GM19099 (cell line): ENCODE data around the gene SUN3.

Source experiments
- POLR2A ChIP-seq: IDR thresholded peaks from 3 replicates; pipeline ENCODE4 v1.6.1; 2011; ENCODE audit warnings: low read depth; ENCODE audit not compliant: insufficient read length; ENCODE audit errors: extremely low read depth

The SUN3 gene

DNA sequence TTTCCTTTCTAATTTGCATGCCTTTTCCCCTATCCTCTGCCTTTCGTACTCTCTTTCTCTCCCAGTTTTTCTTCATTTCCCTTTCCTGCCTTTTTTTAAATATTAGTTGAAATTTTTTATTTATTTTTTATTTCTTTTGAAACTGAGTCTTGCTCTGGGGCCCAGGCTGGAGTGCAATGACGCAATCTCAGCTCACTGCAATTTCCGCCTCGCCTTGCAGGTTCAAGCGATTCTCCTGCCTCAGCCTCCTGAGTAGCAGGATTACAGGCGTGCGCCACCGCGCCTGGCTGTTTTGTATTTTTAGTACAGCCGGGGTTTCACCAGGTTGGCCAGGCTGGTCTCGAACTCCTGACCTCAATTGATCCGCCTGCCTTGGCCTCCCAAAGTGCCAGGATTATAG is 29.5 kb downstream of the SUN3 start:
- no peak for TF ChIP-seq POLR2A

DNA sequence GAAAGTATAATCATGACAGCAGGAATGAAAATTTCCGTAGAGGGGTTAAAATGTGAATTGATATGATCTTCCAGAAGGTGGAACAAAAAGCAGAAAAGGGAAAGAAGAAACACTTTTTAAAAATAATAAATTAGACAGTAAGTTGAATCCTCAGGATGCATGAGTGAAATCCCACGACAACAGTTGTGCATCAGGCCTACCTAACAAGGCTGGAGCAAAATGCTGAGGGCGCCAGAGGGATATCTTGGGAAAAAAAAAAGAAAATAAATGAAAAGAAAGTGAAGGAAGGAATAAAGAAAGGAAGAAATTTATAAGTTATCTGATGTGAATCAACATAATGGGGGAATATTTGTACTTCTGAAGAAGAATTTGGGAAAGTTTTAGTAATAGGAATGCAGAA is 36.5 kb downstream of the SUN3 start:
- no peak for TF ChIP-seq POLR2A

DNA sequence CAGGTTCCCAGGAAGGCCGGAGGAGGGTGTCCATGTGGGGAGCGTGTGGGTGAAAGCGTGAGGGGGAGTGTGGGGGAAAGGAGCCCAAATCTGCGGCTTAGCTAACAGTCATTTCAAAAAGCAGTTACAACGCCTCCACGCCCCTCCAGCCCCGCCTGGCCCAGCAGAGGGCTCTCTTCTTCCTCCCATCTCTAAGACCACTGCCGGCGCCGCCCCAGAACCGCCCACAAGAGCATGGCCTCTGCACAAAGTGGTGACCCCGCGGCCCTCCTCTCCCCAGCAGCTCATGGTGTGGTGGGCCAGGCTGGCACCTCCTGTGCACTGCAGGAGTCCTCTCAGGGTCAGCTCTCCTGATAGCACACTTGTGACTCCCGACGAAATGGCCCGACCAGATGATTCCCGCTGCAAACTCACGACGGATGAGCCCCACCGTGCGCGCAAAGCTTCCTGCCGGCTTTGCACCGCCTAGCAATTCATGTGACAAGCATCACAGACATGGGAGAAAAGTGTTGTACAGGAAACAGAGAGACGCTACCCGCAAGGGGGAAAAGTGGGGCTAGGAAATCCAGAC is 37.1 kb downstream of the SUN3 start:
- peak; percentile 73 for TF ChIP-seq POLR2A

DNA sequence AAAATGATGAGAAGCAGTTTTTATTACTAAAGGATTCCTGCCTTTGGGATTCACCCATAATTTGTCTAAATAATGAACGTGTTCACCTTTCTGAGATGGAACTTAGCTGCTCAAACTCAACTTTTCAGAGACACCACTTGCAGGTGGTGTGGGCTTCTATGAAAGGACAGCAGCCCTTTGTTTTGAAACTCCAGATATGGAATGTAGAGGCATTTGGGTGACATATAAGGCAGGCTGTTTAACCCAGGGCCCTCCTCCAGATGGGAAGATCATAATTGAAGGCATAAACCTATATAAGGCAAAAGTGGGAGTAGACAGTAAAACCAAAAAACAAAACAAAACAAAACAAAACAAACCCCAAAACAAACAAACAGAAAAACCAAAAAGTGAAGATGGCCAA is 37.6 kb downstream of the SUN3 start:
- no peak for TF ChIP-seq POLR2A

DNA sequence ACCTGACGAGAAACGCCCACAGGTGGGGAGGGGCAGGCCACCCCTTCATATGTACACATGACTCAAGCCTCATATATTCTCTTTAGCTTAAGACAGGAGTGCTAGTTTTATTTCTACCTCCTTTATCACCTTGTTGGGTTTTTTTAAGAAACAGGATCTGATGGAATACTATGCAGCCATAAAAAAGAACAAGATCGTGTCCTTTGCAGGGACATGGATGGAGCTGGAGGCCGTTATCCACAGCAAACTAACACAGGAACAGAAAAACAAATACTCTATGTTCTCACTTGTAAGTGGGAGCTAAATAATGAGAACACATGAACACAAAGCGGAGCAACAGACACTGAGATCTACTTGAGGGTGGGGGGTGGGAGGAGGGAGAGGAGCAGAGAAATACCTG is 38.3 kb downstream of the SUN3 start:
- TF ChIP-seq POLR2A = no peak

DNA sequence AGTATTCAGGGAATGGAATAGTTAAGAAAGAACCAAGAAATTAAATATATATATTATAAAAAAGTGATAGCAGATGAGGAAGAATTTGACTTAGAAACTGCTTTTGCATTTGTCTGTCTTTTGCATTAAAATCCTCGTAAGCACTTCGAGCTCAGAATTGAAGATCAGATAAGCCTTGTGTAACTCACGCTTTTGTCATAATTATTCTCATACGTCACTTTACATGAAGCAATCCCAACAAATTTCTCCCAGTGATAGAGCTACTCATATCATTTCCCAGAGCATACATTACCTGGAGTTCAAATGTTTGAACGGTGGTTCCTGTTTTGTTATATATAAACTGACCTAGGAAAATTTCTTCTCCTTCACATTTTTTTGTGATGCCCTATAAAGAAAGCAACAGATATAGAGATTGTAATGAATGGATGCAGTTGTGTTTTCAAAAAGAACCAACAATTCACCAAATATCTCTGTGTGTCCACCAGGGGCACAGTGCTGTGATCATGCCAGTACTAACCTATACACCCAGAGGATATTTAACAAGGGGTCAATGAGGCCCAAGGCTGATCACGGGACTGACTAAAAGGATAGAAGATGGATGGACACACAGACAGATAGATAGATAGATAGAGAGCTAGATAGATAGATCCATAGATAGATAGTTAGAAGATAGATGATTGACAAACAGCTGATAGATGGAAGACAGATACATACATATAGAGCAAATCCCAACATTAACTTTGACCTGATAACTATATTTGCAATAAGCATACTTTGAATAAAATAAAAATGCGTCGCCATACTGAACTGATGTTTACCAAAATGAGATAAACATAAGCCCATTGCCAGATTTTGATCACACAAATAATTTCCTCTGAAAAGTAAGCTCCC is 40.2 kb downstream of the SUN3 start:
- TF ChIP-seq POLR2A = no peak

DNA sequence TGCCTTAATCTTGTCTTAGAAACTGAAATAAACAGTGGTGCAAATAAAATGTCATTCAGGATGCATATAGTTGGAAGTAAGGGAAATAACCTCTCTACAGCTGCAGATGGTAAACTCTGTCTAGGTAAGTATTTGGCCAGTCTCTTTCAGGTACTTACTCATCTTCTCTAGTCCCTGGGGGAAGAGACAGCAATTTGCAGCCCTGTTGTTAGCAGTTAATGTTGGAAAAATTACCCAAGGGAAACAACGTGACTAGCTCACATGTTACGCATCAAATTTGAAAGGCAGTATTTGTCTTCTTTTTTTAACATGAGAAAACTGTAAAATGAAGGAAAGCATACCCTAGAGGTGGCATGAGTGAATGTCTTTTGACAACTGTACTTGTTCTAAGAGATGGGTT is 46.3 kb downstream of the SUN3 start:
- TF ChIP-seq POLR2A = no peak

DNA sequence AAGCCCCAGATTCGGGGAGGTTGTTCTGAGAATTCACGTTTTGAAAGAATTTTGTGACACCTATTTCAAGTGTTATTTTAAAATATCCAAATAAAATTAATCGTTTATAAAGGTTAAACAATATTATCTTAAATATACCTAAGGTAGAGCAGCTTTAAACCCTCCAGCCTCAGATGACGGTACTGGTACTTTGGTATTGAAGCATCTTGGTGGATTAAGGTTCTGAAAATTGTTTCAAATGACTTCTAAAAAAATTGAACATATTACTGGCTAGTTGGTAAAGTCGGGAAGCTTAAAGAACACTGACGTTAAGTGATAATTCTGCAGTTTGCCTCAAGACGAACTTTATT is 49.1 kb downstream of the SUN3 start:
- no peak for TF ChIP-seq POLR2A

DNA sequence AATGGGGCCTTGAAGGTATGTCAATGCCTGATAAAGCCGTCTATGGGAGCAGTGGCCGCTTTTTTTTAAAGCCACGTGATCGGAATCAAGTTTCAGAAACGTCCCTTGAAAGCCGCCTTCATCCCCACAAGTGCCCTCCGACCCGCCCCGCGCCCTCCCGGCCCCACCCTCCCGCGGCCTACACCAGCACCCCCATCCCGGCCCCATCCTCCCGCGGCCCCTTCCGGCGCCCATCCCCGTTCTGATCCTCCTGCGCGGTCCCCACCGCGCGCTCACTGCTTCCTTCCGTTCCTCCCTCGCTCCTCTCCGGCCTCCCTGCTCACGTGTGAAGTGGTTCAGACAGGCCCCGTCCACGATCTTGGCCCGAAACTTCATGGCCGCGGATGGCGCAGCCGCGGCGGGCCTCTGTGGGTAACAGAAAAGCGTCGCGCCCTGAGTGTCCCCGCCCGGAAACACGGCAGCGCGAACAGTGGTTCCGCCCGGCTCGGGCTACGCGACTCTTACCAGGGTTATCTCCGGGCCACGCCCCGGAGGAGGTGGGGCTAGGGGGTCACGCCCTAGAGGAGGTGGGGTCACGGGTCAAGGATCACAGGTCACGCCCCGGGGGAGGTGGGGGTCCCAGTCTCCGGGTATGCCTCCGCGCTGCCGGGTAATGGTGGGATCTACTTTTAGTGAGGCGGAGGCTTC is 49.6 kb downstream of the SUN3 start, which contains the start of gene HUS1:
Gene HUS1 (minus strand): TSS at position 471 of the 687 bp plus-strand sequence. CDS start 96 bp downstream, at position 375.
- TF ChIP-seq POLR2A = peak; percentile 92

DNA sequence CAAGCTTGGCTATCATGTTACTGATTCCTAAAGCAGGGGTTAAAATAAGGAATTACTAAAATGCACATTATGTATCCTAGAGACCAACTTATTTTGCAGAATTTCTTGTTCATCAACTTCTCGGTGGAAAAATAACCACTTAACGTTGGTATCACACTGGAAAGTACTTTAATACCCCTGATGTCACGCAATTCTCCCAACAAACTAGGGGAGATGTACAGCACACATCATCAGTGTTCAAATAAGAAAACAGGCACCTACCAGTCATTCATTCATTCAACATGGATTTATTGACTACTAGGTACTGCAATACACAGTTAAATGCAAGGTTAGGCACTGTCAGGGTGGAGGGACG is 50.1 kb downstream of the SUN3 start:
- TF ChIP-seq POLR2A = no peak

DNA sequence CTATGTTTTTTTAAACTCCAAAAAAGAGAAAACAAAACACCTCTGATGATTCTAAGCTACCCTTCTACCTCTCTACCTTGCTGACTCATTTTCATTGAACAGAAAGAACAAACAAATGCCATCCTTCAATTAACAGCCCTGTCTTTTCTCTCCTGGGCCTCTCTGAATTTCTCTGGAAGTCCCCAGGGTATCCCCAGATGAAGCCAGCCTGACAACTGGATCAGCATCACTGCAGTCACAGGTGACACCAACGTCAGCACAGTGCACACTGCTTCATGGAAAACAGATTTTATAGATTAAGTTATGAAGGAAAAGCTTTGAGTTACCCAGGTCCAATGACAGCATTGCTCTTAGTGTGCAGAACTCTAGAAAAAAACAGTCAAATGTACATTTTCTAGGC is 55.2 kb downstream of the SUN3 start:
- TF ChIP-seq POLR2A = no peak

DNA sequence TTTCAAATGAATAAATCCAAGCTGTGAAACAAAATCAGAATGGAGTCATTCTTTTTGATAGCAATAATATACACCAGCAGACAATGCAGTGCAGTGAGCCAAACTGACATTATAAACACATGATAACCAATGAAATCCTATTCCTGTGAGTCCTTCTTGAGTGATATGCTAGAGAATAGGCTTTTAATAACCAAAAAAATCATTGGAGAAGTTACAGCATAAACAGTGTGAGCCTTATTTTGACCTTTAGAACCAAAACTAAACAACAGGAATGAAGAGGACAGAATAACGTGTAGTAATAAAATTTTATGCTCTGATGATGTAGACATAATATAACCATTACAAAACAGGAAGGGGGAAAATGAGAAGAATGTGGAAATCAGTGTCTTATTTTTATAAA is 58.1 kb downstream of the SUN3 start:
- TF ChIP-seq POLR2A = no peak

DNA sequence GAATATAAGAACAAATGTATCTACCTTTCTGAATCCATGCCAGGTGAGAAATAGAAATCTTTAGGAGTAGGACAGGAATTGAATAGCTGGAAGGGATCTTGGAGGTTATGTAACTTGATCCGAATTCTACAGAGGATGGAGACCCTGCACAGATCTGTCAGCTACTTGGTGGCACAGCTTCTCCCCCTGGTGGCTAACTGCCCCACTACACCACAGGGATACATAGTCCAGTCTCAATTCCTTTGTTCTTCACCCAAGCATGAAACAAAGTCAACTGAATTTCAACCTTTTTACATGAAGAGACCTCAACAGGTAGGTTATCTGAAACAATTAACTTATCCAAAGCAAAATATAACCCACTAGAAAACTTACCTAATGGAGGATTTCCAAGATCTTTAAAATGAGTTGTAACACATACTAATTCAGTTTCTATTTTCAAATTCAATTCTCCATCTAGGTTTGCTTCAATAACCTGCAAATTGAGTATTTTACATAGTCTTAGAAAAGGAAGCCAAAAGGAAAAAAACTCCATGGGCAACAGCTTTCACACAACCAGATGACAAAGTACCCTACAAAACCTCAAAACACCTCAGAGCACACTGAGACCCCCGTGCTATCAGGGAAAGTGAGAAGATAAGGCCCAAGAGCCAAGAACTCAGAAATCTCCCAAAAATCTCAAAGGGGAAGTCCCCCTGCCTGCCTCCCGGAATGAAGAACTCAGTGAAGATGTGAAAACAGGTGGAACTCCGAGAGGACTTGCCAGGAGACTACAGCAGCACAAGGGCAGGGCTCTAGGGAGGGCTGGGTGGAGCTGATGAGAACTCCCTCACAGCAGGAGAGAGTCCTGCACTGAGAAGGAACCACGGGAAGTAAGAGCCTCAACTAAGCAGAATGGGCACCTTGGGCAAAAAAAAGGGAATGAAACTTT is 59.8 kb downstream of the SUN3 start:
- TF ChIP-seq POLR2A = no peak

DNA sequence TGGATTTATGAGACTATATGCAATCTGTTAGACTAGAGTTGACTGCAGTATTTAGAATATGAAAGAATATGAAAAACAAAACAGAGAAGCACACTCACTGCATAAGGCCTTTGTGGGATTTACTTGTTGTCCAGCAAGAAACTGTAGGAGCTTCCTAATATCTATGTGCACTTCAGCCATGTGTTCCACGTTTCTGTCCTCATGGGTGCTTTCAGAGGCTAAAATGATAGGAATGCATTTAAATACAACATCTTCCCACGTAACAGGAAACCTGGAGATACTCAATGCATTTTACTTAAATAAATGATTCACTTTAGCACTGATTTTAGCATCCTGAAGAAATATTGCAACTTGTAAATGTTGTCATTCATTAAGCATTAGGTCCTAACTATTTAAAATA is 61.2 kb downstream of the SUN3 start:
- no peak for TF ChIP-seq POLR2A

DNA sequence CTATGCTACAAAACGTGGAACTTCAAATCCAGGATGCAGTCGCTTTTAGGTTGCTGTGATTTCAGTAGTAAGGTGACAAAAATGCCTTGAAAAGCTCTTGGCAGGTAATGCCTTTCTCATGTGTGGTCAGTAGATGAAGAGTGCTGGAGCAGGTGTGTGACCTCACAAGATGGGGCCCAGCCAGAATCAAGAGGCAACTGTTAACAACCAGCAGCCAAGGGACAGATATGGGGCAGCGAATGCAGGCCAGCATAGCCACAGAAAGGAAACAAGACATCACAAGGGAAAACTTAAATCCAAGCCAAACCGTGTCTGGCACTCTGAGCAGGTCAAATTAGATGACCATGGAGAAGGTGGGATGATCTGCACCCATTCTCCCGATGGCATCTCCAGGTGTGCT is 61.8 kb downstream of the SUN3 start:
- no peak for TF ChIP-seq POLR2A
